UCSD-AML1 (cell line): ENCODE measurements around the gene ADAMTSL1.
"Not testable (repeated sequence)": the region's sequence is repeated elsewhere in the genome, so short reads cannot be mapped to it uniquely, and the experiment has no call there.

Experiments used
- DNase-seq: peaks from one replicate; lab custom pipeline; 2025; ENCODE audit not compliant: unreplicated experiment; lab: John Stamatoyannopoulos, UW

Gene ADAMTSL1

DNA sequence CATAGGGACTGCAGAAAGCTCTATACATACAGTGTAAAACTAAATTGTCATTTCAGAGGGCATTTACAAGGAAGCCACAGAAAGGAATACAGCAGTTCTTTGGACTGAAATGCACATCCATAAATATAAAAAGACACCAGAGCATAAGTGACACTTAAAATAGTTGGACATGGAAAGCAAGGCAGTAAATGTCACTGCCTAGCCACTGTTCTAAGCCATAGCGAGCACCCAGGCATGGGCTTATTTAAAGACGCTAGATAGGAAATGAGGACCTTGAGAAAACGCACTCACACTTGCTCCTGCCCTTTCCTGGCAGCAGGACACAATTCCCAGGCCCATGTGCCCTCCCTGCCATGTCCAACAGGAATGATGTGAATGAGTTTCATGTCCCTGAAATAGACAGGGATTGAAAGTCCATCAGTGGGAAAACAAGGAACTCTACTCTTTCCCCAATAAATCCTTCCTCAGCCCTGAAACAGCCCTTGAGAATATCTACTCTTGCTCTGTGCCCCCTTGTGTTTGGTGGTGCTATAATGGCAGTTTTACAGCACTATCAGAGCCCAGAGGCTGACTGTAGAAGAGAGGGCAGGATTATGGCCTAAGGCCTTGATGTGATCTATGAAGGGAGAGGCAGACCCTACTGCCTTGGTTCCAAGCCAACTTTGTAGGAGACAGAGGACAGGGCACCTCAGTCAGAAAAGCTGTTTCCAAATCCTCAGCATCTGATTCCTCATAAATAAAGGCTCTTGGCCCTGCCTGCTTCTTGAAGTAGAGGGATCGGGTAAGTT lies 376.1 kb downstream of the ADAMTSL1 start:
- DNase-seq = no peak

DNA sequence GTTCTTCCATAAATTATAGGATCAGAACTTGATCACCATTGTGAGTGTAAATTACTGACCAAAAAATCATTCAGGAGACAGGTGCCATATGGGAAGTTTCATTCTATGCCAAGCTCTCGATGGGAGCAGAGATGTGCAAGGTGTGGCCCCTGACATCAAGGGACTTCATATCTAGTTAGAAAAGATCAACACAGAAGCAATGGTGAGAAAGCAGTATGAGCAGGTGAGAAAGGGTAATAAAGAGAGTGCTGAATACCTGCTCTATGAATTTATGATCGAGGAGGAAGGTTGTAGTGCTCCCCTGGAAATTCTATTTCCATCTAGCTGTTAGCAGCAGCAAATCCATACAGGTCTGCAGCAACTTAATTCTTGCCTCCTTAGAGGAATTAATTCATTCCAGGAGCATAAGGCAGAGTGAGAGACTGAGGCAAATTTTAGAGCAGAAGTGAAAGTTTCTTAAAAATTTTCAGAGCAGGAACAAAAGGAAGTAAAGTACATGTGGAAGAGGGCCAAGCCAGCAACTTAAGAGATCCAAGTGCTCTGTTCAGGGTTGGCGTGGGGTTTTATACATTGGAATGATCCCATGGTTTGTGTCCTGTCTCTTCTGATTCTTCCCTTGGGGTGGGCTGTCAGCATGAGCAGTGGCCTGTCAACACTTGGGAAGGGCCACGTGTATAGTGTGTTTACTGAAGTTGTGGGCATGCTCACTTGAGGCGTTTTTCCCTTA lies 377.3 kb downstream of the ADAMTSL1 start:
- no peak for DNase-seq

DNA sequence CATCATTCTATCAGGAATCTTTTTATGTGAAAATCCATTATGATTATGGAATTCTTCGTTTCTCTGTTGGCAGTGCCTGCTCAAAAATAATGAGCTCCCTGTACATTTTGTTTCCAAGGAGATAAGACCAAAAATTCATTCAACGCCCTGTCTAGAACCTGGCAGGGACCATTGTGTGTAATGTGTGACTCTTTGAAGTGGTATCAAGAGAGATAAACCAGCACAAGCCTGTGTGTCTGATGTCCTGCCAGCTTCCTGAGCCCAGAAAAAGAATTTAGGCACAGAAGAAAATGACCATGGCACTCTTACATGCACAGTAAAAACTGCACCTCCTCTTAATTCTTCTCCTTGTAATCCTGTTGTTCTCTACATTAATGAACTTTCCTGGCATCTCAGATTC lies 381.7 kb downstream of the ADAMTSL1 start:
- DNase-seq = no peak

DNA sequence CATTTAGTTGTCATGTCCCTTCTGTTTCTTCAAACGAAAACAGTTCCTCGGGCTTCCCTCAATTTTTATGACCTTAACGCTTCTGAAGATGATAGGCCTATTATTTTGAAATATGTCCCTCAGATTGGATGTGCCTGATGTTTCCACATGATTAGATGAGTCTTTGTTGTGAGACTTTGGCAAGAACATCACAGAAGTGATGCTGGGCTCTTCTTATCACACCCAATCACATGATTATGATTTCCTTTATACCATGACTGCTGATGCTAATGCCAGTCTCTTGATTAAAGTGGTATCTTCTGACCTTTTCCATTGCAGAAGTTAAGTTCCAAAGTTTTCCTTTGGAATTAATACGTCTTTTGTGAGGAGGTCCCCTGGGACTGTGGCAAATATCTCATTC lies 383.4 kb downstream of the ADAMTSL1 start:
- no peak for DNase-seq

DNA sequence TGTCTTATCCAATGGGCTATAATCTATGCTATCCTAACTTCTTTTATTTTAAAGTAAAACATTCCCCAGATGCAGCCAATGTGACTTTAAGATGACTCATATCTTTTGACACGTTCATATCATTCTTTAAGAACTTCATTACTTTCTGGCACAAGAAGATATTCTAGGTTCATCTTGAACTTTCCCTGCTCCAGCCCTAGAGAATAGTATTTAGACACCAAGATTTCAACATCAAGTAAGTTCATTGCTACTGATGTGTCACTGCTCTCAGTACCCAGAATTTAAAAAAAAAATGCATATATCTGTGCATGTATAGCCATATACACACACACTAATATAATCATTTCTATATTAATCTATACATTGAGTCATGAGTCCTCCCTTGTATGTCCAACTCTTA lies 383.8 kb downstream of the ADAMTSL1 start:
- DNase-seq = no peak

DNA sequence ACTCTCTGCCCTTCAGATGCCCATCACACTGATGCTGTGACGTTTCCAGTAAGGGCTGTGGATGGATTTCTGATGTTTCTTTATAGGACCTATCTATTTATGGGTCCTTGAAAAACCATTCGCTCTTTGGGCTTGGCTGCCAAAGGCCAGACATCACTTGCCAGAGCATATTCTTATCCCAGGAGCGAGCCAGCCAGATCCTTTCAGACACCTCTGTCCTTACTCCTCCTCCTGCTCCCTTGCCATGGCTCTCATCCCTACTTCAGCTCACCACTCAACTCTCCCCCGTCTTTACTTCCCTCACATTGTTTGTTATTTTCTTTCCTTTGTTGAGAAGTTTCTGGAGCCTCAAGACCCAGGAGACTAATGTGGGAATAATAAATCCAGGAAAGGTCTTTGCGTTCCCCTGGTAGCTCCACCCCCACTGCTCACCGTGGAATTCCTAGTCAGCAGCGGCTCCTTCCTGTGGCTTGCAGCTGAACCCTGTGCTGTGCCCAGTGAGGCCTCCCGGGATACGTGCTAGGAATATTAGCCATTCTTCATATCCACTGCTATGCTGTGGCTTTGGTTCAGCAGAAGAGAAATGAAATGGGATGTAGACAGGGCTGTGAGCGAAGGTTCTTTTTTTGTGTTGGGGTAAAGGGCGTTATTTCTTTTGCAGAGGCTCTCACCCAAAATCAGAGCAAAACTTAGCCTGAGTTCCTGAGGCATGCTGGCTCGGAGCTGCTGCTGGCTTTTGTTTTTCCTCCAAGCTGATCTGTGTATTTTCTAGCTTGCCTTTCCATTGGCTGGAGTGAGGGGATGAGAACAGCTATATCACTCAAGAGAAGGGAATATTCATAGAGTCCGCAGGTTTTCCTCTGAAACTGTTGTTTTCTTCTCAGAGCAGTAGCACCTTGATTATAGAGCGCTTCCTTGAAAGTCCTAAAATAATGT lies 387.9 kb downstream of the ADAMTSL1 start:
- DNase-seq = no peak

DNA sequence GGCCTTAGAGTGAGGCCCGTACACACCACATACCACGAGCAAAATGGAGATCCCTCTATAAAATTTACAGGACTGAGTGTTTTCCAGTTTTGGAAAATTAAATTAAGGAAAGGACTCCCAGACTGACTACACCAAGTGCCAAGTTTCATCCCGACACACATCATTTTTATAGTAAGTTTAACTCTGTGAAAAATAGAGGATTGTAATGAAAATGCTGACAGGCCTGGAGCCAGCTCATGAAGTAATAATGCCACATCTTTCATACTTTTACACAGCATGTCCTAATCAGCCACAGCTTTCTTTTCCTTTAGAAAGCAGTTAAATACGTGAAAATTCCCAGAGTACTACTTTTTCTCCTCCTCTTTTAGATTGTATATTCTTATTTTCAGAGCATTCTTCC lies 389.8 kb downstream of the ADAMTSL1 start:
- no peak for DNase-seq

DNA sequence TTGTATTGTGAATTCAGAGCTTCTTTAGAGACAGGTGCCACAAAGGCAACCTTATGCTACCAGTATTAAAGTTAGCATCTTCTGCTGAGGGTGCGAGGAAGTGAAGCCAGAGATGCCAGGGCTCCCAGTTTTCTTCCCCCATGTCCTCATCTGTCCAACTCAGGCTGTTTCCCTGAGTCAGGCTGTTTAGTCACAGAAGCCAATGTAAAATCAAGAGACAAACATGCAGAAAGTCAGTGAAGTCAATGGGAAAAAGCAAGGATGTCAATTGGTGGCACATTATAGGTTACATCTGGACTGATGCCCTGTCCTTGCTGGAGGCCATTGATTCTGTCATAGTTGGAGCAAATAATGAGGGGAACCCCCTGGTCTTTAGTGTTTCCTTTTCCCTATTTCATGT lies 390.6 kb downstream of the ADAMTSL1 start:
- DNase-seq = no peak

DNA sequence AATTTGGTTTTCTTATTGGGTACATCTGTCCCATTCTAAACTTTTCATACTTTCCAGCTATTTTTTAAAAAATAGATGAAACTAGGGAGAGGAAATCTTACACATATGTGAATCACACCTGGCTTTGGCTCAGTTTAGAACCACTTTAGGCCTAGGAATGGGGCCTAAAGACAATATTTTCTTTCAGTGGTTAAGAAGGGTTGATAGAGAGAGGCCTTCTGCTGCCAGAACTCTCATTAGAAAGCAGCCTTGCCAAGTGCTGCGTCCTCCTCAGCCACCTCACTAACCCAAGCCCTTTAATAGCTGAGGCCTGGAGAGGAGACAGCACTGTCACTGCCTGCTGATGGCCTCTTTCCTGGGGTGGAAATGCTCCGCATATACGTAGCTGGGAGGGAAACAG lies 391.6 kb downstream of the ADAMTSL1 start:
- no peak for DNase-seq

DNA sequence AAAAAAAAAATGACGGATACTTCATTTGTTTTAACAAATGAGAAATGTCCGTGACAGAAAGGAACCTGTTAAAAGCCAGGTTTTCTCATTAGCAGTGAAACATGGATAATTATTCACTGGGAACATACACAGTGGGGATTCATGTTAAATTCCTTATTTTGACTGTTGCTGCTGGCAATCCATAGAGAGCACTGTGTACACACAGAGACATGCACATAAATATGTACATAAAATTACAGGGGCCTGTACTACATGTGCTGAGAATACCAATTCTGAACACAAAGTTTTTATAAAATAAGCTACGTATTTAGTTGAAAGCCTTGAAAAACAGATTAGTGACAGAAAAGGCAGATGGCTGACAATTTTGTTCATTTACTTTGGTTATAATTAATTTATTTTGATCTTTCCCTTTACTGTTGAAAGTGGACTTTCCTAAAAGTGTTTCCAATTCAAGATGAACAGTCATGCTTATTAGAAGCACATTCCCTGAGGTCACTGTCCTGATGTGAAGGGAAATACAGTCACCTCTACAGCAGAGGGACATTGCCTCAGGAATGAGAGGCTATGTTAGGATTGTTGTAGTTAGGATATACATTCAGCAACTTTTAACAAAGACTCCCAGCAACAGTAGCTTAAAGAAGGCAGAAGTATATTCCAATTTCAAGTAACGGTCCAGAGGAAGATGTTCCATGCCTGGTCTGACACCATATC lies 392.3 kb downstream of the ADAMTSL1 start:
- no peak for DNase-seq

DNA sequence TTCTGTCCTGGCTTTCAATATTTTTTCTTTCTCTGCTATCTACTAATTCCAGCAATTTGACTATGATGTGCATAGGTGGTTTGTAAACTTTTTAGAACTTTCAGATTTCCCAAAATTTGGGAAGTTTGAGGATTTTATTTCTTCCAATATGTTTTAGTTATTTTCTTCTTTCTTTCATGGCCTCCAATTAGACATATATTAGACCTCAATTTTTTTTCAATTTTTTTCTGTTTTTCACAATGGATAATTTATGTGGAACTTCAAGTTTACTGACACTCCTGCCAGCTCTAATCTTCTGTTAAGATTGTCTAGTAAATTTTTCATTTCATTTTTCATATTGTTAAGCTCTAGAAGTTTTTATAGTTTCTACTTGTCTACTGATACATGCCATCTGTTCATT lies 395.8 kb downstream of the ADAMTSL1 start:
- no peak for DNase-seq

DNA sequence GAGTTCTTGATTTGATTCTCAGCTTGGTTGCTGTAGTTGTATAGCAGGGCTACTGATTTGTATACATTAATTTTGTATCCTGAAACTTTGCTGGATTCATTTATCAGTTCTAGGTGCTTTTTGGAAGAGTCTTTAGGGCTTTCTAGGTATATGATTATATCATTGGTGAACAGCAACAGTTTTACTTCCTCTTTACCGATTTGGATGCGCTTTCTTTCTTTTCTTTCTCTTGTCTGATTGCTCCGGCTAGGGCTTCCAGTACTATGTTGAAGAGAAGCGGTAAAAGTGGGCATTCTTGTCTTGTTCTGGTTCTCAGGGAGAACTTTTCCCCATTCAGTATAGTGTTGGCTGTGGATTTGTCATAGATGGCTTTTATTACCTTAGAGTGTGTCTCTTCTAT lies 400.1 kb downstream of the ADAMTSL1 start:
- DNase-seq = no peak

DNA sequence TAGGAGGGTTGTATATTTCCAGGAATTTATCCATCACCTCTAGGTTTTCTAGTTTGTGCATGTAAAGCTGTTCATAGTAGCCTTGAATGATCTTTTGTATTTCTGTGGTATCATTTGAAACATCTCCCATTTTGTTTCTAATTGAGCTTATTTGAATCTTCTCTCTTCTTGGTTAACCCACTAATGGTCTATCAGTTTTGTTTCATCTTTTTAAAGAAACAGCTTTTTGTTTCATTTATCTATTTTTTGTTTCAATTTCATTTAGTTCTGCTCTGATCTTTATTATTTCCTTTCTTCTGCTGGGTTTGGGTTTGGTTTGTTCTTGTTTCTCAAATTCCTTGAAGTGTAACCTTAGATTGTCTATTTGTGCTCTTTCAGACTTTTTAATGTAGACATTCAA lies 401.0 kb downstream of the ADAMTSL1 start:
- not testable (repeated sequence) for DNase-seq

DNA sequence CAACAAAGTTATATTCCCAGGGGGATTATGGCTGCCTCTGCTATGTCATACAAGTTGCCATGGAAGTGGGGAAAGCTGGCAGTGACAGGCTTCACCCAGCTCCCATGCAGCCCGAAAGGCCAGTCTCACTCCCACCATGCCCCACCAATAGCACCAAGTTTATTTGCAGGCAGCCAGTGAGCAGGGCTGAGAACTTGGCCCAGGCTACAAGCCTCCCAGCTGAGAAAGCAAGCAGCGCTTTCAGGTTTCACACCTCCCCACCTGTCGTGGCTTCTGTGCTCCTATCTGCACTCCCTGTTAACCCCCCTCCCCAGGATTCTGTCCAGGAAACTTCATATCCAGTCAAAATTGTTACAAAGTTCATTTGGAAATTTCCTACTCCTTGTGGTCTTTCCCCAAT lies 404.0 kb downstream of the ADAMTSL1 start:
- DNase-seq = no peak

DNA sequence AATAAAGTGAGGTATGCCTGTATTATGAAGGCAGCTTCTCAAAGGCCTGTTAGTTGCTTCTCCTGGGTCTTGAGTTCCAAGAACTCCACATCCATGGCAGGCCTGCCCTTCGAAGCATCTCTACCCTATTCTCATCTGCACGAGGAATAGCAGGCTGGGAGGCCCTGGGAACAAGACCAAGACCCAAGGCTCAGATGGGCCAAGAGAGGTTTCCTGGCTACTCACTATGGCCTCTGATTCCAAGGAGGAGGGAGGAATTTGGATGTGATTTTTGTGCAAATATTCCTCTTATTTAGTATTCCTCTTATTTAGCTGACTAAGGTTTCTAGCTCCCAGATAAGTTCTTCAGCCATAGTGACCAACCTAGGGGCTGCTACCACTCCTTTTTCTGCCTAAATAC lies 407.8 kb downstream of the ADAMTSL1 start:
- DNase-seq = no peak

DNA sequence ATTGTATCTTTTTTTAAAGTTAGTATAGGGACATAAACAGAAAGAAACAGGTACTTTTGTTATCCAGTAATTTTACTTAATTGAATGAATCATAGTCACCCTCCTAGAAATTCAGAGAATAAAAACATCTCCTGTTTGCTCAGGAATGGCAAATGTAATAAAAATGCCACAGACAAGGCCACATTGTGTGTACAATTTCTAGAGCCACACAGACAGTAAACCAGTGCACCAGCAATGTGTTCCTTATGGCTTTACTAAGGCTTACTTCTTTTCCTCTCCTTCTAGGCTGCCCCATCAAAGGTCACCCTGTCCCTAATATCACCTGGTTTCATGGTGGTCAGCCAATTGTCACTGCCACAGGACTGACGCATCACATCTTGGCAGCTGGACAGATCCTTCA lies 413.6 kb downstream of the ADAMTSL1 start:
- no peak for DNase-seq

DNA sequence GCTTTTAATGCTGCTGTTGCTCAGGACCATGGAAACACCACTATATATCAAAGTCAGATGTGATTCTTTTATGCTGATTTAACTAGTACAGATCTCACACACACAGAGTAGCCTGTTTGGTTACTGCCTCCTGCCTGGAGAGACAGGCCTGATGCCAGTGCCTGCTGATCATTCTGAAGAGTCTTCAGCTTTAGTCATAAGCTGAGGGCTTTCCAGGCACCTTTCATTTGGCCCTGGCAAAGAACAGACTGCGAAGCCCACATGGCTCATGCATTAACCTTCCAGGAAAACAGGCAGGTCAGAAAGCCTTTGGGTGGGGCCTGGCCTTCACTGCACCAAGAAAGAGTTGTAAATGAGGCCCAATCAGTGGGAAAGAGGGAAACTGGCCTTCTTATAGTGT lies 414.3 kb downstream of the ADAMTSL1 start:
- no peak for DNase-seq

DNA sequence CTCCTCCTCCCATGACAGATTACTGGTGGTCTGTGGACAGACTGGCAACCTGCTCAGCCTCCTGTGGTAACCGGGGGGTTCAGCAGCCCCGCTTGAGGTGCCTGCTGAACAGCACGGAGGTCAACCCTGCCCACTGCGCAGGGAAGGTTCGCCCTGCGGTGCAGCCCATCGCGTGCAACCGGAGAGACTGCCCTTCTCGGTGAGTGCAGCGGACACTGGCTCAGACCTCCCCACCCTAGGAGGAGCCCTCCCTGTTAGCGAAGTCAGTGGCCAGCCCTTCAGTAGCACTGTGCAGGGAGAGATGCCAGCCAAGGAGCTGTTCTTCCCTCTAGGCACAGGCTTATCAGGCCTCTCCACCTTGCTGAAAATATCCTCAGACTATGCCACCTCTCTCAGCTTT lies 415.6 kb downstream of the ADAMTSL1 start:
- DNase-seq = no peak

DNA sequence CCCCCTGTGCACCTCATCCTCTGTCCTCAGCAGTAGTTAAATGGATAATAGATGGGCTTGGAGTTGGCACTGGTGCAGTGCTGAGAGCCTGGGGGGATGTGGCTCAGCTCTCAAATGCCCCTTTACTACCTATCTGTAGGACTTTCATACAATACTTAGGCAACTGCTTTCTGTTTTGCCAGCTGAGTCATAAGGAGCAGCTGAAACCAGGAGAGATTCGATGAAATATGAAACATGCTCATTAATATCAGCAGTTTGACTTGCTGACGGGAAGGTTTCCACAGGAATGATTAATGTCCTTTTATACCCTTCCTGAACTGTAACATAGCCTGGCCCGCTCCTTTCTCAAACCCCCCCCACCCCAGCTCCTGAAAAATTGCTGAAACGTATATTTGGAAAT lies 416.4 kb downstream of the ADAMTSL1 start:
- DNase-seq = no peak

DNA sequence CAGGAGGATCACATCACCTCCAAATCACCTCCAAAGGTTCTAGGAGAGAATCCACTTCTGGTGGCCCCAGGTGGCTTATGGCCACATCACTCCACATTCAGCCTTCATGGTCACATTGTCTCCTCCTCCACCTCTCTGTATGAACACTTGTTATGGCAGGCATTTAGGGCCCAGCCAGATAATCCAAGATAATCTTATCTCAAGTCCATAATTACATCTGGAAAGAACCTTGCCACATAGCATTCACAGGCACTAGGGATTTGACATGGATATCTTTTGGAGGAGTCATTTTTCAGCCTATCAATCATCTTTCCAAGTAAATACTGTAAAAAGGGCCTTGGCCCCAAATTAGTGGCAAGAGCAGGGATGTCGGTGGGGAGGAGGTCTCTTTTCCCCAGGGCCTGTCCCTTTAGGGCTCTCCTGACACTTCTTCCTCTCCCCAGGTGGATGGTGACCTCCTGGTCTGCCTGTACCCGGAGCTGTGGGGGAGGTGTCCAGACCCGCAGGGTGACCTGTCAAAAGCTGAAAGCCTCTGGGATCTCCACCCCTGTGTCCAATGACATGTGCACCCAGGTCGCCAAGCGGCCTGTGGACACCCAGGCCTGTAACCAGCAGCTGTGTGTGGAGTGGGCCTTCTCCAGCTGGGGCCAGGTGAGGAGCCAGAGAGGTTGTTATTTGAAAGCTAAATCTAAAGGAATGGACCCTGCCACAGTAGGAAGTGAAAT lies 418.2 kb downstream of the ADAMTSL1 start:
- no peak for DNase-seq
